ENCODE data around the gene ASF1A.

The ASF1A gene

GRCh38 chr6:118877806-118878205, 16.1 kb upstream of the ASF1A start:
- DNase-seq (ENCODE audit: low read depth) = no peak
- no peak overlapping the region for H3K4me3 ChIP-seq (ENCODE audit: low read depth, low read length)

- no peak for DNase-seq (ENCODE audit: low read depth)
Measured at GRCh38 chr6:118881440-118882313, 12.3 kb upstream of the ASF1A start.

DNA sequence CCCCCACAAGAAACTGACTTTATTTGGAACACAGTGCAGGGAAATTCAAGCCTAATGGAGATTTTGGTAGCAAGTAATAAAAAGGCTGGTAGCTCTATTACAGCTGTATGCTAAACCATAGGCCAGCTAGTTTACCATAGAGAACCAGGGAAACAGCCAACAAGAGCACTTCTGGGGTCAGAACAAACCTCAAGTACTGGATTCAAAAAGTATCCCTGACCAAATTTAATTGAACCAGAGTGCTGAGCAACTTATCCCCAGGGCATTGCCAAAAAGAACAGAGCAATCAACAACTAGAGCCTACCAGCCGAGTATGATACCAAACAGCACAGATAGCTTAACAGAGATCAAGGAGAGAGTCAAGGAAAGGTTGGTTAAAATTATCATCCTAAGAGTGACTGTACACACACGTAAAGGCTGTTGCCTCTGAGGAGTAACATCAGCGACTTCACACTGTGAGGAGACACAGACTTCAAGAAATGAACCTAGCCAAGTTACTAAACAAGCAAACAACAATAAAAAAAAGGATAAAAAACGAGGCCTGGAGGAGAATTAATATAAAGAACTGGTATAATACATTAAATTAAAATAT, 11.5 kb upstream of the ASF1A start:
- DNase-seq (ENCODE audit: low read depth) = no peak
- H3K4me3 ChIP-seq (ENCODE audit: low read depth, low read length) = no peak overlapping the region

More at GRCh38 chr6:118881440-118882313, 12.3 kb upstream of the ASF1A start:
- no peak overlapping the region for H3K4me3 ChIP-seq (ENCODE audit: low read depth, low read length)

GRCh38 chr6:118886641-118887040, 7.3 kb upstream of the ASF1A start:
- no peak for DNase-seq (ENCODE audit: low read depth)

DNA sequence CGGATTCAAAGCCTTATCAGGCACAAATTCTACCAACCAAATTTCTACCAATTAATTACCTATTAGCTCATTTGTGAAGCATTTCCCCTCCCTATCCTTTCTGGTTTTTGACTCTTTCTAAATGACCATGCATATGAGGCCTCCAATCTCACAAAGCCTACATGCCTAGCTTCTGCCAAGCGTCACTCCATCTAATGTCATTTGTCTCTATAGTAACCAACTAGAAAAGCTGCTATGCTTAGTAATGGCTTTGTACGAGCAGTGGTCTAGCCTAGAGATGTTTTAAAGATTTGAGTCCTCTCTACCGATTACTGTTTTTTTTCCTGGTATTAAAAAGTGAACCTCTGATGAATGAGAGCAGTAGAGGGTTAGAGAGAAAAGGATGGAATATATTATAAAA, 4.8 kb upstream of the ASF1A start:
- H3K4me3 ChIP-seq (ENCODE audit: low read depth, low read length) = no peak overlapping the region
- DNase-seq (ENCODE audit: low read depth) = no peak

More at GRCh38 chr6:118886641-118887040, 7.3 kb upstream of the ASF1A start:
- no peak overlapping the region for H3K4me3 ChIP-seq (ENCODE audit: low read depth, low read length)

GRCh38 chr6:118890997-118891790, 2.8 kb upstream of the ASF1A start:
- no peak for DNase-seq (ENCODE audit: low read depth)
- no peak overlapping the region for H3K4me3 ChIP-seq (ENCODE audit: low read depth, low read length)

GRCh38 chr6:118892355-118892991, 1.5 kb upstream of the ASF1A start:
- peak overlapping the region; percentile 61 for H3K4me3 ChIP-seq (ENCODE audit: low read depth, low read length)
- no peak for DNase-seq (ENCODE audit: low read depth)

- peak overlapping the region; percentile 61 for H3K4me3 ChIP-seq (ENCODE audit: low read depth, low read length)
- no peak for DNase-seq (ENCODE audit: low read depth)
Measured at GRCh38 chr6:118893064-118893806, 717 bp upstream of the ASF1A start.

DNA sequence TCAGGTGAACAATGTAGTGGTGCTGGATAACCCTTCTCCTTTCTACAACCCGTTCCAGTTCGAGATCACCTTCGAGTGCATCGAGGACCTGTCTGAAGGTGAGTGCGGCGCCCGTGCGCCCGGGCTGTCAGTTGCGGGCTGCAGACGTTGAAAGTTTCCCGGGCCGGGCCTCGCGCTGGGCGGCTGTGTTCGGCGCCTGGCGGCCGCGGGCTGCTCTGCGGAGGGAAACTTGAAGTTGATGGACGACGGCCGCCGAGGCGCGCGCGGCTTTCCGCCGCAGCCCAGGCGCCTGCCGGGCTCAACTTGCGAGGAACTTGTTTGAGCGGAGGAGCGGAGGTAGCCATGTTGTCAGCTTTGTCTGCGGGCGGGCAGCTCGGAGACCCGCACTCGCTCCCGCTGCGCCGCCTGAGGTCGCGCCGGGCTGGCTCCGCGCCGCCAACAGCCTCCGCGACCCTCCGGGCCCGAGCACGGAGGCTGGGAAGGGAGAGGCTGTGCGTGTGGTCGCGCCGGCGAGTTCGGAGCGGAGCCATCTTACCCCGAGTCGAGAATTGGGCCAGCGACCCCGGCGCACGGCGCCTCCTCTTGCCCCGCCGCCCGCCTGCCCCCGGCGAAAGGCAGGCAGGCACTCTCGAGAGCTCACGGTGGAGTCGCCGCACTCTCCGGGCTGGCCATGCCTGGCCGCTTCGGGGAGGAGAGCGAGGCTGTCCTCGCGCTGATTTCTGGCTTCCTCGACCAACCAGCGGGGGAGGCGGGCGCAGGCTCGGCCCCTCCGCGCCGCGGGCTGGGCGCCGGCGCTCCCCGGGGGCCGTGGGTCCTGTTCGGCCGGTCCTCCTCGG, 691 bp downstream of the ASF1A start:
- no peak for DNase-seq (ENCODE audit: low read depth)
- peak overlapping the region; percentile 94 for H3K4me3 ChIP-seq (ENCODE audit: low read depth, low read length)

DNA sequence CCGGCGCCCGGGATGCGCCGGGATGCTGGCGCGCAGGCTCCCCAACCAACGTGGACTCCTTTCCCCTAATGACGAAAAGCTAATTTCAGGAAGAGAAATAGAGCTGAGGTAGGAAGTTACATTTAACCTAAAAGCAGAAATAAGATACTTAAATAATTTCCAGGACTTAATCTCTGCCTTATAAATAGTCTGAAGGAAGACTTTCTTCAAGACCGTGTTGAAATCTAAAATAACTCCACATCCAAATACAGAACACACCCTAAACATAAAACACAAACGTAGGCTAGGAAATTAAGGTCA, 1.3 kb downstream of the ASF1A start:
- H3K4me3 ChIP-seq (ENCODE audit: low read depth, low read length) = peak overlapping the region; percentile 94
- DNase-seq (ENCODE audit: low read depth) = no peak

DNA sequence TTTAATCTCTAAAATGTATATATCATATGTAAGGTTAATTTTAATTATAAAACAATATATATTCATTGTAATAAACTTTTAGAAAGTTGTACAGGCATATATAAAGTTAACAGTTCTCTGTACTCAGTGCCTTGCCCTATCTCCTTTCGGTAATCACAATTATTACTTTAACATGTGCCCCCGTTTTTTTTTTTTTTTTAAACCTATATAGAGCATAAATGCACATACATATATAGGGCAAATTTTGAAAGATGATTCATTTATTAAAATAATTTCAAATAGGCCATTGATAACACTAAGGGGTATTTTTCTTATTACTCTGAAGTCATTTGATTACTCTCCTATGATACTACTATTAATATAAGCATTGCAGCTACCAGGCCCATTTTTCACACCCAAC, 1.9 kb downstream of the ASF1A start:
- DNase-seq (ENCODE audit: low read depth) = no peak
- H3K4me3 ChIP-seq (ENCODE audit: low read depth, low read length) = peak overlapping the region; percentile 94

DNA sequence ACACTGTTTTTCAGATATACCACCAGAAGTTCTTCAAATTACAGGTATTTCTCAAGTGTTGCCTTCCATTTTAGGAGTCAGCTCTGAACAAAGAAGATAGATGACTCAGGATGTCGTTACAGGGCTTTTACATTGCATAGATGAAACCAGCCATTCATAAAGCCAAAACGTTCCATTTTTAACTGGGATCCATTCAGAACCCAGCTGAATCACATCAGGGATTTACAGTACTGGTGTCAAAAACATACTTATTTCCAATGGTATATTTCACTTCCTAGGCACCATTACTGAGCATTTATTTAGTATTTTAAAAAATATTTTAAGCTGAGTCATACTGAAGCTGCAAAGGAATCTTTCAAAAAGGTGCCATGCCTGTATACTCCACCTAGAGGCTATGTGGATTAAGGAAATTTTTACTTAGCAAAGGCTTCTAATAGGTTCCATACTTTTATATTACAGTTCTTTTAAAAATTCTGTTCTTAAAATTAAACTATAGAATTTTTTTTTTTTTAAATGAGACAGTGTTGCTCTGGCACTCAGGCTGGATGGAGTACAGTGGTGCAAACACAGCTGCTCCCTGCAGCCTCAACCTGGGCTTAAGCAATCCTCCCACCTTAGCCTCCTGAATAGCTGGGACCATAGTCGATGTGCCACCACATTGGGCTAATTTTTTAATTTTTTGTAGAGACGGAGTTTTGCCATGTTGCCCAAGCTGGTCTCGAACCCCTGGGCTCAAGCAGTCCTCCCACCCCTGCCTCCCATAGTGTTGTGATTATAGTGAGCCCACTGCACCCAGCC, 2.6 kb downstream of the ASF1A start:
- peak overlapping the region; percentile 94 for H3K4me3 ChIP-seq (ENCODE audit: low read depth, low read length)
- no peak for DNase-seq (ENCODE audit: low read depth)

DNA sequence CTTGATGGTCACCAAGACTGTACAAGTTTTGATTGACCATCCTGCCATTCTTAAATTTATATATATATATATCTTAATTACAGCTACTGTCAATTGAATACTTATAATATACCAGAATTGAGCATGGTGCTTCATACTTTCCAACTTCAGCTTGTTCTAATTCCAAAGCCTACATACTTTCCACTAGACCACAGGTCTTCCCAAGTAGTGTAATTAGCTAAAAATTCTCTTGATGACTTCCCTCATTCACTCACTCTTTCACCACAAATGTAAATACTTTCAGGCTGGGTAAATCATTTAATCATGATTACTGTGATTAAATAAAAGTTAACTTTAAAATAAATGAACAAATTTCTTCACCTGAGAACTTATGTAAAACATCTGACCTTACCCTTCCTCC, 3.4 kb downstream of the ASF1A start:
- DNase-seq (ENCODE audit: low read depth) = no peak
- no peak overlapping the region for H3K4me3 ChIP-seq (ENCODE audit: low read depth, low read length)

DNA sequence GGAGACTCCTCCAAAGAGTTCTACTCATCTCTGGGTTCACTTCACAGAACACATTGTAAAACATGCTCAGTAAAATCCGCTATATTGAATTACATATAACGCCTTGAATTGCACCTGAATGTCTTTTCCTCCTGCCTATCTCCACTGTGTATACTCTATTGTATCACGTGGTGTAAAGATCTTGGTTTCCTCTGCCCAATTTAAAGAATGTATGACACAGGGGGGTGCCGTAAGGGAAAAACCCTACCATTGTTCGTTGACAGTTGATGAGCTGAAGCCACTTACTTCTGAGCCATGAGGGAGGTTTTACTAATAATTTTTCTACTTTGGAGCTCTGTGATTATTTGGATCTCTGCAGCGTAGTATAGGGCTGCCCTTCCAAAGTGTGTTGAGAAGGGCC, 6.0 kb downstream of the ASF1A start:
- DNase-seq (ENCODE audit: low read depth) = no peak
- H3K4me3 ChIP-seq (ENCODE audit: low read depth, low read length) = no peak overlapping the region

DNA sequence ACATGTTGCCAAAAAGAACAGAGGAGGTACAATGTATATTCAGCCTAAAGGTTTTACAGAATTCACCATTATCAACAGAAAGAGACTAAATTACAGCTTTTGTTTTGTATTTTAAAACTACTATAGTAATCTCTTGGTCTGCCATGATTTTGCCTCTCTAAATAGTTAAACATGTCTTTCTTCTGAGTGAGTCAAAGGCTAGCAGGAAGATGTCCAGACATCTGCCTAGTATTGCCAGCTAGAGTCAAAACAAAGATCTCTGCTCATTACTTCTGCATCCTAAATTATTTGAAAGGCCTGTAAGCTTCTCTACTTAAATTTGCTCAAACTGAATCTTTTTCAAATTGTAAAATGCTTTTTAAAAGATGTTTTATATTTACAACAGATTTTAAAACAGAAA, 8.8 kb downstream of the ASF1A start:
- DNase-seq (ENCODE audit: low read depth) = no peak

DNA sequence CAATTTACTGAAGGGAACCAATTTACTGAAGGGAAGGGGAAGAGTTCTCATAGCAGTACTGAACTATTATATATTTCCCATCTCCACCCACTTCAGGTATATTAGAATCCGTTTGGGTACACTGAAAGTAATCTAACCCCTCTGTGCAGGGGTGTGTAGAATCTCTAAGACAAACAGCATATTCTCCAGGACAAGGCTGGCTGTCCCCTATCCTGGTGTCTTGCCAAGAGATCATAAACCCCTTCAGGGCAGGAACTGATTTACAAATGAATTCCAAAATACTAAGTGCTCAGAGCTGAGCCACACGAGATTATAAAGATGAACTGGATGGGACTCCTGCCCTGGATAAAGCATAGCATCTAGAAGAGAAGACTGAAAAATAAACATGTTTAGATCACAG, 9.2 kb downstream of the ASF1A start:
- H3K4me3 ChIP-seq (ENCODE audit: low read depth, low read length) = no peak overlapping the region
- DNase-seq (ENCODE audit: low read depth) = no peak

More for the DNA sequence above, 8.8 kb downstream of the ASF1A start:
- H3K4me3 ChIP-seq (ENCODE audit: low read depth, low read length) = no peak overlapping the region

DNA sequence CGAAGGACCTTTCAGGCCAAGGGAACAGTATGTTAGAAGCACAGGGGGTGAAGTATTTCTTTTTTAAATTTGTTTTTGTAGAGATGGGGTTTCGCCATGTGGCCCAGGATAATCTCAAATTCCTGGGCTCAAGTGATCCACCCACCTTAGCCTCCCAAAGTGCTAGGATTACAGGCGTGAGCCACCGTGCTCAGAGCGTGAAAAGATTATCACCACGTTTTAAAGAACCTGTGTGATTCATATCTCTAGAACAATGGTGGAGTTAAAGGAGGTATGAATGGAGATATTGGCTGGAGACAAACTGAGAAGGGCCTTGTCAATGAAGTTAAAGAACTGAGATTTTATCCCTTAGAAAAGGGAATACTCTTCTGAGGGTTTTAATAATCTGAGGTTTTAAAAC, 9.7 kb downstream of the ASF1A start:
- DNase-seq (ENCODE audit: low read depth) = no peak

DNA sequence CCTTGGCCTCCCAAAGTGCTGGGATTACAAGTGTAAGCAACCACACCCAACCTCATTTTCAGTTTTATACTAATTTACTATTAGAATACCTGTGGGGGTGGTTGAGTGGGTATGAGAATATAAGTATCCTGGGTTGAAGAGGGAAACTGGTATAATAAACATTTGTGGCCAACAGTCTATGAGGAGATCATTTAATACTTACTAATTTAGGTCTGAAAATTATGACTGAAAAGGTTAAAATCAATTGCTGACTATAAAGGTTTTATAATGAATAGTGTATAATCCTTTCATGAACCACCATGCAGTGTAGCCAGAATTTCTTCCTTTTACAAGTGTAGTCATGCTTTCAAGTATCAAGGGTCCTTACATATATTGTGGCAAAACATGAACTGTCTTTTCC, 11.1 kb downstream of the ASF1A start:
- no peak for DNase-seq (ENCODE audit: low read depth)
- H3K4me3 ChIP-seq (ENCODE audit: low read depth, low read length) = no peak overlapping the region

More for the DNA sequence above, 9.7 kb downstream of the ASF1A start:
- H3K4me3 ChIP-seq (ENCODE audit: low read depth, low read length) = no peak overlapping the region

Measured in skeletal muscle cell (primary cell).